ENCODE data around the gene WDR76.

GRCh38 chr15:43845421-43845820 is 18.6 kb downstream of the WDR76 start:
- no peak for TF ChIP-seq CTCF (IDR thresholded peaks at IDR 0.05; ENCODE audit: poor library complexity, severe bottlenecking)
- TF ChIP-seq REST (IDR thresholded peaks at IDR 0.05; ENCODE audit: borderline replicate concordance), result no peak
- TF ChIP-seq POLR2AphosphoS5 (IDR thresholded peaks at IDR 0.05), result no peak

Measured in neural cell (in vitro differentiated cells).